Measurements from ENCODE around the gene NFASC.

The NFASC gene

GRCh38 chr1:205069371-205070125 lies 198.9 kb downstream of the NFASC start:
- in situ Hi-C loops (cut with HindIII; ENCODE audit: low sequenced_read_pairs), result no loop called here
- H3K4me3 ChIP-seq (ENCODE audit: low read depth, low read length), result no peak overlapping the region
- TF ChIP-seq CTCF (IDR thresholded peaks at IDR 0.05; ENCODE audit: low read depth, low read length), result no peak
- no peak for DNase-seq (ENCODE audit: low read depth, low spot score)

- no peak for DNase-seq (ENCODE audit: low read depth, low spot score)
- in situ Hi-C loops (cut with HindIII; ENCODE audit: low sequenced_read_pairs), result no loop called here
- TF ChIP-seq CTCF (IDR thresholded peaks at IDR 0.05; ENCODE audit: low read depth, low read length), result no peak
- no peak overlapping the region for H3K4me3 ChIP-seq (ENCODE audit: low read depth, low read length)
Measured at GRCh38 chr1:205071028-205071409, 200.4 kb downstream of the NFASC start.

- TF ChIP-seq CTCF (IDR thresholded peaks at IDR 0.05; ENCODE audit: low read depth, low read length), result no peak
- no peak overlapping the region for H3K4me3 ChIP-seq (ENCODE audit: low read depth, low read length)
- no peak for DNase-seq (ENCODE audit: low read depth, low spot score)
- in situ Hi-C loops (cut with HindIII; ENCODE audit: low sequenced_read_pairs), result no loop called here
Measured at GRCh38 chr1:205071801-205072200, 201.1 kb downstream of the NFASC start.

- no peak for DNase-seq (ENCODE audit: low read depth, low spot score)
- no peak for TF ChIP-seq CTCF (IDR thresholded peaks at IDR 0.05; ENCODE audit: low read depth, low read length)
- in situ Hi-C loops (cut with HindIII; ENCODE audit: low sequenced_read_pairs), result no loop called here
- no peak overlapping the region for H3K4me3 ChIP-seq (ENCODE audit: low read depth, low read length)
Measured at GRCh38 chr1:205072286-205072685, 201.6 kb downstream of the NFASC start.

Measured in astrocyte of the spinal cord (primary cell).